Transverse colon (tissue), 4 donors: ENCODE data around the gene IMPACT. TPM values are rescaled to one million over a fixed set of nuclear protein-coding genes. Genes with fewer than 3 reads are reported as not detected.

Experiments
- DNase-seq: peaks from one replicate; pipeline ENCODE4 v3.0.0-alpha.2; 2019
- H3K27ac ChIP-seq, 4 donors: fragments of 200-600 bp; sonication (generic); 2 replicates each; pipeline ENCODE4 v1.5.1; 2016 to 2018; ENCODE audit warnings: inconsistent platforms in 4 of 4
- H3K27me3 ChIP-seq: fragments of 200-600 bp; sonication (generic); 2 replicates; pipeline ENCODE4 v1.5.1; 2017; ENCODE audit warnings: inconsistent platforms
- H3K36me3 ChIP-seq, 4 donors: fragments of 200-600 bp; sonication (generic); 2 replicates each; pipeline ENCODE4 v1.5.1; 2017 to 2019; ENCODE audit warnings: inconsistent platforms in 4 of 4
- H3K4me1 ChIP-seq, 4 donors: fragments of 200-600 bp; sonication (generic); 2 replicates each; pipeline ENCODE4 v1.5.1; 2017 to 2020; ENCODE audit warnings: inconsistent platforms in 4 of 4
- H3K4me3 ChIP-seq, 4 donors: fragments of 200-600 bp; sonication (generic); 1 replicate in 1 of 4; 2 replicates in 3 of 4; pipeline versions ENCODE4 v1.5.1 to v1.6.1; 2017 to 2019; ENCODE audit warnings: inconsistent platforms in 4 of 4
- H3K9me3 ChIP-seq, 2 donors: fragments of 200-600 bp; sonication (generic); 2 replicates each; pipeline ENCODE4 v1.5.1; 2017 to 2019; ENCODE audit warnings: inconsistent platforms in 2 of 2
- EP300 ChIP-seq: sonication (generic); formaldehyde crosslinking; IDR thresholded peaks from one replicate; pipeline ENCODE4 v1.6.1; 2017; ENCODE audit warnings: antibody characterized with exemption, low read depth
- POLR2A ChIP-seq: fragments of 450-650 bp; IDR thresholded peaks from one replicate; pipeline ENCODE4 v1.6.1; 2016; ENCODE audit warnings: antibody characterized with exemption, mild to moderate bottlenecking, moderate library complexity
- POLR2AphosphoS5 ChIP-seq, 3 donors: sonication (generic); formaldehyde crosslinking; IDR thresholded peaks; one replicate each; pipeline ENCODE4 v1.6.1; 2016; ENCODE audit warnings: antibody characterized with exemption in 3 of 3
- WGBS, 2 donors: methylation state at CpG; one replicate each; pipeline ENCODE4 v1.1.5; 2018; ENCODE audit warnings: low coverage in 1 of 2; 5-methylcytosine and 5-hydroxymethylcytosine counted together
- in situ Hi-C, 4 donors: fragments of 200-750 bp; cut with MboI; loops; one replicate each; pipeline versions ENCODE4 v1.15.0 to v1.15.1; 2017; ENCODE audit warnings: low sequenced_read_pairs in 3 of 4, low pct_ligation_motif_present in 1 of 4, low pct_unique_long_range_greater_than_20kb in 1 of 4
- intact Hi-C: fragments of 100-400 bp; cut with DNase I; formaldehyde crosslinking; loops from one replicate; pipeline ENCODE4 v1.15.1; 2023; ENCODE audit warnings: low total_unique reads
- total RNA-seq, 4 donors: library from RNA; depleted of rRNA; stranded (reverse); fragments of >200 nt; gene quantifications; one replicate each; pipeline ENCODE4 v1.1.0, GENCODE V29; 2016
- TF ChIP-seq, protein P1 (sequence below), 5 experiments: fragments of 200-600 bp in 3 of 5; fragments of 450-650 bp in 2 of 5; sonication (generic) in 3 of 5; IDR thresholded peaks; 1 replicate in 2 of 5; 2 replicates in 3 of 5; pipeline ENCODE4 v1.5.1; 2016 to 2017; ENCODE audit warnings: antibody characterized with exemption in 5 of 5, inconsistent platforms in 3 of 5, mild to moderate bottlenecking in 2 of 5, moderate library complexity in 1 of 5

The IMPACT gene
- total RNA-seq, 4 donors from 2014 or later: 12.4 to 18.0 (median 16.5) TPM

DNA sequence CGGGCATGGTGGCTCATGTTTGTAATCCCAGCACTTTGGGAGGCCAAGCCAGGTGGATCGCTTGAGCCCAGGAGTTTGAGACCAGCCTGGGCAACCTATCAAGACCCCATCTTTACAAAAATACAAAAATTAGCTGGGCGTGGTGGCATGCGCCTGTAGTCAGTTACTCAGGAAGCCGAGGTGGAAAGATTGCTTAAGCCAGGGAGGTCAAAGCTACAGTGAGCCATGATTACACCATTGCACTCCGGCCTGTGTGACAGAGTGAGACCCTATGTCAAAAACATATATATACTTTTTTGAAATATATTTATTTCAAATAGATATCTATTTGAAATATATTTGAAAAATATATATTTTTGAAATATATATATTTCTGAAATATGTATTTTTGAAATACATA, 39.8 kb upstream of the IMPACT start:
- H3K27me3 ChIP-seq: no peaks in the 10 kb centered on the region
- in situ Hi-C loops (no loop called here), intact Hi-C loops (no loop called here)
- no peak overlapping the region for H3K27ac ChIP-seq
- H3K4me3 ChIP-seq: no peak overlapping the region
- H3K4me1 ChIP-seq: no peaks in the 10 kb centered on the region
- no peaks in the 10 kb centered on the region for H3K9me3 ChIP-seq
- TF ChIP-seq EP300: no peak
- no peak for TF ChIP-seq POLR2AphosphoS5 (IDR thresholded peaks at IDR 0.05)
- TF ChIP-seq, protein P1, sequence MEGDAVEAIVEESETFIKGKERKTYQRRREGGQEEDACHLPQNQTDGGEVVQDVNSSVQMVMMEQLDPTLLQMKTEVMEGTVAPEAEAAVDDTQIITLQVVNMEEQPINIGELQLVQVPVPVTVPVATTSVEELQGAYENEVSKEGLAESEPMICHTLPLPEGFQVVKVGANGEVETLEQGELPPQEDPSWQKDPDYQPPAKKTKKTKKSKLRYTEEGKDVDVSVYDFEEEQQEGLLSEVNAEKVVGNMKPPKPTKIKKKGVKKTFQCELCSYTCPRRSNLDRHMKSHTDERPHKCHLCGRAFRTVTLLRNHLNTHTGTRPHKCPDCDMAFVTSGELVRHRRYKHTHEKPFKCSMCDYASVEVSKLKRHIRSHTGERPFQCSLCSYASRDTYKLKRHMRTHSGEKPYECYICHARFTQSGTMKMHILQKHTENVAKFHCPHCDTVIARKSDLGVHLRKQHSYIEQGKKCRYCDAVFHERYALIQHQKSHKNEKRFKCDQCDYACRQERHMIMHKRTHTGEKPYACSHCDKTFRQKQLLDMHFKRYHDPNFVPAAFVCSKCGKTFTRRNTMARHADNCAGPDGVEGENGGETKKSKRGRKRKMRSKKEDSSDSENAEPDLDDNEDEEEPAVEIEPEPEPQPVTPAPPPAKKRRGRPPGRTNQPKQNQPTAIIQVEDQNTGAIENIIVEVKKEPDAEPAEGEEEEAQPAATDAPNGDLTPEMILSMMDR (IDR thresholded peaks at IDR 0.05): no peak
- TF ChIP-seq POLR2A: no peak
- WGBS, 2 donors: 91 to 94% methylated on average over 5 to 6 of the region's 6 CpGs
- no peaks in the 10 kb centered on the region for H3K36me3 ChIP-seq
- DNase-seq: no peak

DNA sequence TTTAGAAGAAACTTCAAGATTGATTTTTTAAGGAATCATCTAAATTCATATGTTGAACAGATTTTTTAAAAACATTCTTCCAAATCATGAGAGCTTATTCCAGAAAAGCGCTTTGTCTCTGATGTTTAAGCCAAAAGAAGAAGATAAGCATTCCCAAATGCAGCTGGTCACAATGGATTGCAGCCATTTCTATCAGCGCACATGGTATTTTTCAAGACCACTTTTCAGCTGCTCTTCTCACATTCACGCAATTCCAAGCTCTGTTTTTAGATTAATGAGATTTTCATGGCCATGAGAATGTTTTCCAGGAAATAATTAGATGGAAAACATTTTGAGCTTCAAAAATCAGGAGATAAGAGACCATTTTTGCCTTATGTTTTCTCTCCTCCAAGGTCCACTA, 37.5 kb upstream of the IMPACT start:
- no peaks in the 10 kb centered on the region for H3K27me3 ChIP-seq
- 84 to 88% methylated on average over 3 of the region's 3 CpGs for WGBS, 2 donors
- intact Hi-C loops: no loop called here
- in situ Hi-C loops: no loop called here
- H3K4me1 ChIP-seq: no peaks in the 10 kb centered on the region
- no peak for DNase-seq
- H3K9me3 ChIP-seq: no peaks in the 10 kb centered on the region
- H3K27ac ChIP-seq: no peak overlapping the region
- H3K36me3 ChIP-seq: no peaks in the 10 kb centered on the region
- no peak overlapping the region for H3K4me3 ChIP-seq
- TF ChIP-seq EP300 (no peak), POLR2AphosphoS5 (IDR thresholded peaks at IDR 0.05) (no peak), POLR2A (no peak)
- TF ChIP-seq, protein P1 (IDR thresholded peaks at IDR 0.05): no peak

DNA sequence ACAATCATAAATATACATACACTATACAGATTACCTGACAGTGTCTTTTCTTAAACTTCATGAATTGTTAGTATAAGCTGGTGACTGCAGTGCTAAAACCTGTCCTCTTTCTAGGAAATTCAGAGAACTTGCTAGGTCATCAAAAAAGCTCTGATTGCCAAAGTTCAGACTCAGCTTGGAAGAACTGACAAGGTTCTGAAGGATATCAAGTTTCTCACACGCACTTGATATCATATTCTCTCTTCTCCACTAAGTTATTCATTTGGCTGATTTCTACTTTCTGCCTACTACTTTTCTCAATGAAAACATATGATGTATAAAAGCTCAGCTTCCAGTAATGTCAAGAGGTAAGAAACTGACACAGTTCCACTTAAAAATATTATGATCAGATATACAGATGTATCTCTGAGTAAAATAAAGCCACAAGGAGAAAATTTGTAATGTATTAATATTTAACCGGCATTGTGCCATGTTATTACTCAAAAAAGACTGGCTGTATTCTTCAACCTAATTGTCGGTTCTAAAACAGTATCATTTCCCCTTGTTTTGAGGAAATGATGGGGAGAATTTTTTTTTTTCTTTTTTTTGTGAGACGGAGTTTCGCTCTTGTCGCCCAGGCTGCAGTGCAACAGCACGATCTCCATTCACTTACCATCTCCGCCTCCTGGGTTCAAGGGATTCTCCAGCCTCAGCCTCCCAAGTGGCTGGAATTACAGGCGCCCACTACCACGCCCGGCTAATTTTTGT, 31.2 kb upstream of the IMPACT start:
- TF ChIP-seq POLR2A (no peak), POLR2AphosphoS5 (IDR thresholded peaks at IDR 0.05) (no peak), EP300 (no peak)
- TF ChIP-seq, protein P1 (IDR thresholded peaks at IDR 0.05): no peak
- in situ Hi-C loops (no loop called here), intact Hi-C loops (loop anchor here (5.0 kb wide), 2 partner anchors 123 to 957 kb away; partner anchors contain the start of gene ZNF521)
- DNase-seq: no peak
- no peaks in the 10 kb centered on the region for H3K36me3 ChIP-seq
- no peaks in the 10 kb centered on the region for H3K9me3 ChIP-seq
- no peaks in the 10 kb centered on the region for H3K27me3 ChIP-seq
- H3K27ac ChIP-seq: no peak overlapping the region
- peaks cover 0 to 15% (median 9%) of the 10 kb centered on the region in 4 donors for H3K4me1 ChIP-seq
- 79 to 84% methylated on average over 7 to 11 of the region's 11 CpGs for WGBS, 2 donors
- H3K4me3 ChIP-seq: no peak overlapping the region

DNA sequence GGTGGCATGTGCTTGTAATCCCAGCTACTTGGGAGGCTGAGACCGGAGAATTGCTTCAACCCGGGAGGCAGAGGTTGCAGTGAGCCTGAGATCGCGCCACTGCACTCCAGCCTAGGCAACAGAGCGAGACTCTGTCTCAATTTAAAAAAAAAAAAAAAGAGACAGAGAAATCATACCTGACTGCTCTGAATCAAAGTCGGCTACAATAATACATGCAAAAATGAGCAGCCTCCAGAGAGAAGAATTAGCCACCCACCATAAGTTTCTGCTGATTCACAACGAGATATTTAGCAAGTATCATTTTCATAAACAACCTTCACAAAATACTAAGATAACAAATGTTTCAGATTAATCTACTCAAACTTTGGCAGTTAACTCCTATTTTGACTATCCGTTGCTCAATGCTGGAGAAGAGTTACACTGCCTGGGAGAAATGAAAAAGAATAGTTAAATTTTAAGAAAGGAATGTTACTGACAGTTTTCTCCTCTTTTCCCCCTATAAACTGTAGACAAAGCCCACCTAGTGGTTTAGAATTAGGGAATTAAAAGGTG, 30.3 kb upstream of the IMPACT start:
- H3K4me3 ChIP-seq: no peak overlapping the region
- no peak for TF ChIP-seq POLR2AphosphoS5 (IDR thresholded peaks at IDR 0.05)
- TF ChIP-seq, protein P1 (IDR thresholded peaks at IDR 0.05): no peak
- no peak for TF ChIP-seq EP300
- intact Hi-C loops: loop anchor here (5.0 kb wide), 2 partner anchors 124 to 956 kb away; partner anchors contain the start of gene ZNF521
- in situ Hi-C loops: no loop called here
- peak overlapping the region in 1 of 4 donors; percentile 85 for H3K27ac ChIP-seq
- H3K27me3 ChIP-seq: no peaks in the 10 kb centered on the region
- peaks cover 0 to 15% (median 9%) of the 10 kb centered on the region in 4 donors for H3K4me1 ChIP-seq
- no peak for DNase-seq
- 84% methylated on average over 5 to 8 of the region's 8 CpGs for WGBS, 2 donors
- H3K9me3 ChIP-seq: no peaks in the 10 kb centered on the region
- no peaks in the 10 kb centered on the region for H3K36me3 ChIP-seq
